CD1c-positive myeloid dendritic cell (primary cell): Measurements from ENCODE around the gene UNC5A.

Experiments used
- DNase-seq: peaks from one replicate; pipeline ENCODE4 v3.0.0-alpha.2; 2016; ENCODE audit errors: extremely low spot score

Gene UNC5A

GRCh38 chr5:176800024-176800423 is 10.3 kb upstream of the UNC5A start:
- DNase-seq, result no peak

DNA sequence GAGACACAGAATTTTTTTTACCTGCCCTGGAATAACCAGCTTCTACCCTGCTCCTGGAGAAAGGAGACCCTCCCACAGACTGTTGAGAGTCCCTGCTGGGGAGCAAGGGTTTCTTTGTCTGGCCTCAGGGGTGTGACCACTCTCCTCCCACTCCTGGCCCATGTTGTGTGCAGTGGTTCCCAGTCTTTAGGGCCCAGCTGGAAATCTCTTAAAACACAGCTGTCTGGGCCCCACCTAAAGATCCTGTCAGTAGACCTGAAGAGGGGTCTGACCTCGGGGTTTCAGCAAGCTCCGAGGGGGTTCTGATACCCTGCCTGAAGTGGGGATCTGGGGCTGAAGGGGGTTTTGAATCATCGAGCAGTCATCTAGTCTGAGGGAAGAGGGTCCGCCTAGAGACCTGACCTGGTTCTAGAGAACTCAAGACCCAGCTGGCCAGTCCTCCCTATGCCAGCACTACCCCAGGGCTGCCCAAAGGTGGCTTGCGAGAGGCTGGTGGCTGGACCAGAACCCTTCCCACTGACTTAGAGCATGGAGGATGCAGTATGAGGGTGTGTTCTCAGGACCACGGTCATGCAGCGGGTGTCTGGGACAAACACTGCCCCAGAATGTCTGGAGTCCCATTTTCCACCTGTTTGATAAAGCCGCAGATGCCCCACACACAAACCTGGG is 8.1 kb upstream of the UNC5A start:
- no peak for DNase-seq

- DNase-seq, result no peak
Measured at GRCh38 chr5:176803068-176803942, 7.1 kb upstream of the UNC5A start.

DNA sequence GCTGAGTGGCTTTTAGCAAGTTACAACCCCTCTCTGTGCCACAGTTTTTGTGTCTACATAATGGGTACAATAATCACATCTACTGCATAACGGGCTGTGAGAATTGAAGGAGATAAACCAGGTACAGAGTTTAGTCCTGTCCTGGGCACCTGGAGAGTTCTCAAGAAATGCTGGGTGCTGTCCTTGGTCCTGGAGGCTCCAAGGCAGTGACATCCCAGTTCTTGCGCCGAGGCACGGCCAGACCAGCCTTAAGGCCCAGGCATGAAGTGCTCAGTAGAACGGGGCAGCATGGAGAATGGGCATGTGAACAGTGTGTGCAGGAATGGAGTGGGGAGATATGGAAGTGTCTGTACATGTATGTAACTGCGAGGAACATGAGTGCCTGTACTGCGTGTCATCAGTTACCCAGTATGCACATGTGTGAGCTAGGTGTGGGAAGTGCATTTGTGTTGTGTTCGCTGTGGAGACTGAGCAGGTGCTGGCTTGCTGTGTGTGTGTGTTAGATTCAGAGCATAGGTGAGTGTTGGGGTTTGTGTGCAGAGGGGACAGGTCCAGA is 6.3 kb upstream of the UNC5A start:
- DNase-seq, result no peak

DNA sequence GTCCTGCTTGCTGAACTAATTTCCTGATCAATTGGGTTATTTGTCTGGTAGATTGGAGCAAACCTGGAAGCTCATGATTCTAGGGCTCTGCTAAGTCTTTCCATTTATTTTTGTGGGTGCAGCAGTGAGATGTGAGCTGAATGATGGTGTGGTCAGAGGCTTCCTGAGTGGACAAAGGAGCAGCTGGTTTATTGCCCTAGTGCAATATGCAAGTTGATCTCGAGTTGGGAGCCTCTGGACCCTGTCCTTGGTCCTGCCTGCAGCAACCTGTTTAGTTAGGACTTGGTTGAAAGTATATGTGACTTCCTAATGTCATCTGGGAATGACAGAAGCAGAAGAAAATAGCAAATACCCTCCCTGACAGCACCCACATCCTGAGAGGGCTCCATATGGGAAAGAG is 4.2 kb upstream of the UNC5A start:
- DNase-seq, result no peak

DNA sequence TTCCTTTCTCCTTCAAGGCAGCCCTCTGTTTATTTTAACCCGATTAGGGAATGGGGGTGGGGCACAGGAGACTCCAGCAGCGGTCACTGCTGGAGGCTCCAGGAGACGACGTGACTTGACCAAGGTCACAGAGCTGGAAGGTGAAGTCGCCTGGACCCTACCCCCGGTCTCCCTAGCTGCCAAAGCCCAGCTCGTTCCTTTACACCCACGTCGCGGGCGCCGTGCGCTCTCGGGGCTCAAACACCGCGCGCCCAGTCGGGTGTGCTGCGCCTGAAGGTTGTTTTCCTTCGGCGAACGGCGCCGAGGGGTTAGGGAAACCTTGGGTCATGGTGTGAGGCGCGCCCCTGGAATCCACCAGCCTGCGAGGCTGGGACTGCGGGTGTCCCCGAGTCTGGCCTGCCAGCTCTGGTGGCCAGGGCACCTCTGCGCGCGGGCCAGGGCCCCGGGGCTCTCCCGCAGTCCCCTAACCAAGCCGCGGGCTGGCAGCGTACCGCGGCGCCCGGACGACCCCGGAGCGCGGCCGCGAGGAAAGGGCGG is 747 bp upstream of the UNC5A start:
- no peak for DNase-seq

GRCh38 chr5:176810687-176811501 is 535 bp downstream of the UNC5A start:
- no peak for DNase-seq

GRCh38 chr5:176812269-176813259 is 2.2 kb downstream of the UNC5A start:
- DNase-seq, result no peak

DNA sequence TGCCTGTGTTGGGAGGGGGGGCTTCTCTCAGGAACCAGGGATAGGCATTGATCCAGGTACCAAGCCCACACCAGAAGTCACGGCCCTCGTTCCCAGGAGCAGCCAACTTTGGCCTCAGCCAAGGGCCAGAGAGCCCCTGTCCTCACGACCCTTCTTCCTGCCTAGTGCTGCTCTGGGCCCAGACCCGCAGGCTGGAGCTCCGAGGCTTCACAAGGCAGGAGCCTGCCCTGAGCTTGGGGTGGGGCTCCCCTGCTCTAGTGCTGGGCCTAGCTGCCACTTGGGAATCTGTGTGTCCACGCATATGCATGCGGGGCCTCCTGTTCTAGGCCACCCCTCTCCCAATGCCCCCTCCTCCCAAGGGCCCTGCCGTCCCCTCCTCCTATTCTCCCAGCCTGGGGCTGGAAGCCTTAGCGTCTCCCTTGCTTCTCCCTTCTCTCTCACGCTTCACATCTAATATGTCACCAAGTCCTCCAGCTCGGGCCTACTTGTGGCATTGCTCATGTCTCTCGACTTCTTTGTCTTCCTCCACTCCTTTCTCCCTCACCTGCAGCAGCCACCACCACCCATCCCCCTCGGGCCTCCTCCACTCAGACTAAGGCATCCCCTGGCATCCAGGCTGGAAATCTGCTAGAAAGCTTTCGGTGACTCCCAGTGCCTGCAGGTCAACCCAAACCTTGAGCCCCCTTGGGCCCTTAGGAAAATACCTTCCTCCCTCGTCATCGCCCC is 3.4 kb downstream of the UNC5A start:
- DNase-seq, result no peak

GRCh38 chr5:176814313-176814685 is 3.9 kb downstream of the UNC5A start:
- DNase-seq, result no peak

DNA sequence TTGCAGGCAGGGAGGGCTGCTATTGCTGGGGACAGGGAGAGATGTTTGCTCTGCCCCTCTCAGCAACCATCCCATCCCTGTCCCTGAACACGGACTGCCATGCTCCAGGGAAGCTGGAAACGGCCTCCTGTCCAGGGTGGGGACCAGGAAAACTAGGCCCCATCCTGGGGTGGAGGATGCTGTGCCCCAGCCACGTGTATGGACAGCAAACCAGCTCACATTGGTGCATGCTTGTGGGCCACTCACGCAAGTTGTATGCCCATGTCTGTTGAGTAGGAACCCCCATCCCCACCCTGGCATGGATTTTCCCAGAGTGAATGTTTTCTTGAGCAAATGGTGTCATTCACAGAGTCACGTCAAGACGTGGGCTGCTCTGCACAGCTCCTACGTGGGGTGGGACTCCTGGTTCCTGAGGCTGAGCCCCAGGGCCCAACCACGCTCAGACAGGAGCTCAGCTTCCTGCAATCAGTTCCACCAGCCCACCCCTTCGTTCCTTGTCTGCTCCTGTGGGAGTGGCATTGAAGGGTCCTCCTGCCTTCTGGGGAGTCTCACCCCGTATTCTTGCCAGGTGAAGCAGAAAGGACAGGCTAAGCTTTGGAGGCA is 4.6 kb downstream of the UNC5A start:
- DNase-seq, result no peak

DNA sequence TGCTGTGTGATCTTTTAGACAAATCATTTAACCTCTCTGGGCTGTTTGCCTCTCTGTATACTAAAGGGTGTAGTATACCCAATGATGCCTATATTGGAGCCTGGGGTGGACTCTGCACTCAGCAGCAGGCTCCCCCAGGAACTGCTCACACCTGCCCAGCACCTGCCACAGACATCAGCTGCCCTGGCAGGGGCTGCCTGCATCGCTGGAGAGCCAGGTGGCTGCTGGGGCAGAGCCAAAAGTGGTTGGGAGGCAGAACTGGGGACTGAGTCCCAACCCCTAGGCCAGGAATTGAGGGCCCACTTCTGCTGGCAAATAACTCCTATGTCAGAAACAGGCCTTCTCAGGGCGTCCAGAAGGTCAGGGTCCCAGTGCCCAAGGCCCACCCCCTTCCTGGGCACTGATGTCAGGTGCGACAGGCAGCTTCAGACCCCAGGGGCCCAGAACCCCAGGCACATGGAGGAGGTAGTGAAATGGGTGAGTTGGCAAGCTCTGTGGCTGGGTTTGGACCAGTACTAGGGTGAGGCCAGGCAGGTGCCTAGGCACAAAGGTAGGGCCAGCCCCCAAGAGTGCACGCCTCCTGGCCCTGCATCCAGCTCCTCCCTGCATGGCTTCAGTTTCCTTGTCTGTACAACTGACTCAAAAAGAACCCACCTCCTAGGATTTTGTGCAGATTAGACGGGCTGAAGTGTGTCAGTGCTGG is 5.8 kb downstream of the UNC5A start:
- no peak for DNase-seq

DNA sequence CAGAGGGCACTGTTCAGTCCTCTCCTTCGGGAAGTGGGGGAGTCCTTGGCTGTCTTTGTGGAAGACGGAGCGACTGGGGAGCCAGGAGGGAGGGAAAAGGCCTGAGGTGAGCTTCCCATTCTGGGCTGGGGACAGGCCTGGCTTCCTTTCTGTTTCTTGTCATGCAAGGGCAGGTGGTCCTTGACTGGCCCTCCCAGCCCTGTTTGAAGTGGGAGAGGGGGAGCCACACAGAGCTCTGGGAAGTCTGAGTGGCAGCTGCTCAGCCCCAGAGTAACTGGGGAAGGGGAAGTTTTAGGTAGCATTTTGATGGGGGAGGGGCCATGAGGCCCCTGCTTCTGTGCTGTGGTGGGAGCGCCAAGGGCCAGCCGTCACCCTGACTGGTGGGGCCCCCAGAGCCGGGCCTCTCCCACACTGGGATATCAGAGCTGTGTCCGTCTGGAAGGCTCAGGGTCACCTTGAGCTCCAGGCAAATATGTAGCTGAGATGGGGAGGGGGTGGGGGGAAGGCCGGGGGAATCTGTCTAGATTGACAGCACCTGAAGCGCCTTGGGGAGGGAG is 6.5 kb downstream of the UNC5A start:
- no peak for DNase-seq

GRCh38 chr5:176817369-176817840 is 7.0 kb downstream of the UNC5A start:
- DNase-seq, result no peak

DNA sequence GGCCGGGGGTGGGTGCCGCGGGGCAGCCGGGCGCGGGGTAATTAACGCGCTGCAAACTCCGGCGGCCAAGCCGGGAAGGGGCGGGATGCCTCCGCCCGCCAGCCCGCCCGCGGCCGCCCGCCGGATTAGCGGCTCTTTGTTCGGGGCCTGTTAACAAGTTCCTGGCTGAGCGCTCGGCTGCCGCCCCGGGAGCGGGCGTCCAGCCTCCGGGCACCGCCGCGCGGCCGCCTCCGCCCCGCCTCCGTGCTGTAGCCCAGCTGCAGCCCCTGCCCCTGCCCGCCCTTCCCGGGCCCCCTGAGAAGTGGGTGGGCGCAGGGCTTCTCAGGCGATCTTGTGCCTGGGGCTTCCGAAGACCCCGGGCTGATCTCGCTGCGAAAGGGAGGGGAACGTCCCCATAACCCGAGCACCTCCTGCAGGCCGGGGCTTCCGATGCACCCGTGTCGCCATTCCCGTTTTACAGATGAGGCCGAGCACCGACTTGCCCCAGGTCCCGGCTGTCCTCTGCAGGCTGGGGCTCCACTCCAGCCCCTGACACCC is 7.5 kb downstream of the UNC5A start:
- no peak for DNase-seq

- no peak for DNase-seq
Measured at GRCh38 chr5:176818391-176819098, 8.2 kb downstream of the UNC5A start.

DNA sequence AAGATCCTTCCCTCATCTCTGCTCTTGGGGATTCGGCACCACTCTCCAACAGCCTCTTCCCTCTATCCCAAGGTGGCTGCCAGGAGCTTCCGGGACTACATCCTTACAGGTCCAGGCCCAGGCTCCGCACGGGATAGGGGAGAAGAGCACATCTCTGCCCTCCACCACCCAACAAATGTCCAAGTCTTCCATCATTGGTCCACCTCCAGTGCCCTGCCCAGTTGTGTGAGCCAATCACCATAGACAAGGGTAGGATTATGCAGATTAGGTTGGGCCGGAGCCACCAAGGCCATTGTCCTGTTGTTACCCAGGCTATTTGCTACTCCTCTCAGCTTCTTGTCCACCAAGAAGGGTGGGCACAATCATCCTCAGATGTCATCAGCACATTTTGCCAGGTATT is 9.1 kb downstream of the UNC5A start:
- DNase-seq, result no peak

GRCh38 chr5:176820937-176821336 is 10.6 kb downstream of the UNC5A start:
- DNase-seq, result no peak
